ENCODE data around the gene ALK.

Gene ALK

DNA sequence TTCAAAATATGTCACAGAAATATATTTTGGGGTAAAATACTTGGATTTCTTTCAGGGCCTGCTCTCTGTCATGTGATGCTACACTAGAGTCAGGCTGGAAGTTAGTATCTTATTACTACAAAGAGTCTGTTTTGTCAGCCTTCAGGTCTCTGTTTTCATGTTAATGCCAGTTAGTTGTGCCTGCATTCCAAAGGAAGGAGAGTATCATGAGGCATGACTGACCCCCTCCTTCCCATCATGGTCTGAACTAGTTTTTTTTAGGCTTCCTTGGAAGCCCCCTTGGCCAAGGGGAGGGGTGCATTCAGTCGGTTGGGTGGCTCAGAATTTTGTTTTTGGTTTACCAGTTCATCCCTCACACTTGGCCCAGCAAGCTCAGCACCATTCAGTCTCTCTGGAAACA is 318.0 kb downstream of the ALK start:
- no peak for DNase-seq

DNA sequence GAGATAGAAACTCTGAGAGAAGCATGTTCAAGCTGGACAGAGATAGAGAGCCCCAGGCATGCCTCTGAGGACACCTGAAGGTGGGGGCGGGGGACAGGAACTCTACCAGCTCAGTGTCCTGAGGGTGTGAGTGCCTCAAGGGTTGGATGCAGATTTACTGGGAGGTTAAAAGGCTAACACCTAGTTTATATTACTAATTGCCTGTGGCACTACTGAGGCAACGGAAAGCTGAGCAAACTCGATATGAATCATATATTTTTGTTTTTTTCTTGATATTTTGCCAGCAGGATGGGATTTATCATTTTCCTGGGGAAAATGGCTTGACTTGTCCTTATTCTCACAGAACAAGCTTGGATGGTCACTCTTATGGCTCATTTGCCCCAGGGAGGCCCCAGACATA is 319.5 kb downstream of the ALK start:
- no peak for DNase-seq

DNA sequence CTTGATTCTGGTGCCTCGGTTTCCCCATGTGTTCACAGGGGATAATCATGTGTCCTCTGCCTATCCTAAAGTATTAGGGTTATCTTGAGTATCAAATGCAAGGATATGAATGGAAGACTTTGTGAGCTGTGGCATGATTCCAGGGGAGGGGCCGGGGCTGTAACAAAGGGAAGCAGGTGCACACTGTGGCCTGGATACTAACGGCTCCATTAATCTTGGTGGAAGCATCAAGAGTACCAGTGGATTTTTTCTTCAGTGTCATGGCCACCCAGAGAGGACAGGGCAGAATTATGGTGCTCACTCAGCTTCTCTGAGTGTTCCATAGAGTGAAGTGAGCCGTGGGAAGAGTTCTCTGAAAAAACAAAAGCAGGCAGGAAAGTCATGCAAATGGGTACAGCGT is 320.1 kb downstream of the ALK start:
- DNase-seq, result no peak

DNA sequence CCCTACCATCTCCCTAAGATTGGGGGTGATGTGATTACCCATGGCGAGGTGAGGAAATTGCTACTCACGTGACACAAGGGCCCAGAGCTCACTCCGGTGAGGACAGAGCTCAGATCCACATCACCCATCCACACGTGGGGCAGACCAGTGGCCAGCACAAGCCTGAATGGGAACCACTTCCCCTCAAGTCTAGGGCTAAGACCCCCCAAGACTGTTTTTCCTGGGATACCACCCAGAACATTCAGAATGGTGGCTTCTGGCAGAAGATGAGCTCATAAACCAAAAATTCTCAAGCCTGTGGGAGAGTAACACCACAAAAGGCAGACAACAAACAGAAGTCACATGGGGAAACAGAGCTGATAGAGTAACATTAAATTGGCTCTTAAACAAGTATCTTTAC is 321.4 kb downstream of the ALK start:
- DNase-seq, result no peak

DNA sequence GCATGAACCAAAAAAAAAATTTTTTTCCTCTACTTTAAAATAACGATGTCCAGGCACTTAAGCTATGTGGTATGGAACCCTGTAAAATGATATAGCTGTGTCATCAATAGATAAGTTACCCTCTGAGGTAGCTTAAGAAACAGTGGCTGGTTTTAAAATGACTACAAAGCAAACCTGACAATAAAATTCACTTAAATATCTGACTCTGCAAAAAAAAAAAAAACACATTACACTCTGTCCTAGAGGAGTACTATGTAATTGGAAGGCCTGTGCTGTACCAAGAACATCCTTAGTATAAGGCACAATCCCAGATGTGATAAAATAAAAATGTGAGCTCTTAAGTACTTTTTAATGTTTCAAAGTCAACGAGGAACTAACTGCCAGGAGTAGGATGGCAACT is 322.4 kb downstream of the ALK start:
- no peak for DNase-seq

DNA sequence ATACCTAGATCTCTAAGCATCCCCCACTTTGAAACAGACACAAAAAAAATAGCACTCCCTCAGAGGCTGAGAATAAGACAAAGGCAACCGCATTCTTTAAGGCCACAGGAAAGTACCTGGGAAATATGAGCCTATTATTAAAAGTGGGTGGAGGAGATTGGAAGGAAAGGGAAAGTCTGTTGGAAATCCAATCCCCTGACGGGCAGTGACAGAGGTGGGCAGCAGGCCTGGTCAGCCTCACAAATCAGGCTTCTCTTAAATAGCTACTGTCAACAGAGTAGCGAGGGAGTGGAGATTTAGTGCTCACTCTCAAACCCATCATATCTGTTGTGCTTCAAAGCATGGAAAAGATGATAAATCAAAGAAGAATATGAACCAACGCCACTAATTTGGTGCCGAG is 324.4 kb downstream of the ALK start:
- DNase-seq, result no peak

DNA sequence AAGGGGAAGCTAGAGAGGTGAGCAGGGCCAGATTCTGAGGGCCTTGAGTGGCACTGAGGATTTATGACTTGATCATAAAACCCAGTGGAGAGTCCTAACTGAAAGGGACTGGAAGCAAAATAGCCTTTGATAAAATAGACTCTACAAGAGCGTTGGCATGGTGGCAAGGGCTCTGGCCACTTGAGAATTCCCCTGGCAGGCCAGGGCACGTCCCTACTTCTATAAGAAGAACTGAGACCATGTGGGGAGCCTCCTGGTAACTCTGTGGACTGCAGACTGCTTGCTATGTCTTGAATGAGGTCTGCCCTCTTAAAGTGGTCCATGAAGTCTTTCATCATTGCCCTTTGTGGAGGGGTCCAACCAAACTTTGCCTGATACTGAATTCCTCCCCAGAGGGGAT is 324.8 kb downstream of the ALK start:
- DNase-seq, result no peak

DNA sequence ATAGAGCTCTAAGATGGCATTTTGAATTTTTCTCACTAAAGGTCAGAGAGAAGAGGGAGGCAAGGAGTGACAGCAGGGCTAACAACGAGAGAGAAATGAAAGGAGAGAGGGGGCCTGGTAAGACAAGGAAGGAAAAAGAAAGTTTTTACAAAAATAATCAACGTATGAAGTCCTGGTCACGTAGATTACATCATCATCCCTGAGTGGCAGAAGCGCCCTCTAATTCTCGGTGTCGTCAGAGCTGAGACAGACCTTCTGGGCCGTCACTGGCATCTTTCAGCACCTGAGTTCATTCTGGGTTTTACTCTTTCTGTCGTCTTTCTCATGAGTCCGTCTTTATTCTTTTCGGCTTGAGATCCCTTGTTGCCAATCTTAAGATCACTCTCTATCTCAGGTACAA is 329.8 kb downstream of the ALK start:
- no peak for DNase-seq

DNA sequence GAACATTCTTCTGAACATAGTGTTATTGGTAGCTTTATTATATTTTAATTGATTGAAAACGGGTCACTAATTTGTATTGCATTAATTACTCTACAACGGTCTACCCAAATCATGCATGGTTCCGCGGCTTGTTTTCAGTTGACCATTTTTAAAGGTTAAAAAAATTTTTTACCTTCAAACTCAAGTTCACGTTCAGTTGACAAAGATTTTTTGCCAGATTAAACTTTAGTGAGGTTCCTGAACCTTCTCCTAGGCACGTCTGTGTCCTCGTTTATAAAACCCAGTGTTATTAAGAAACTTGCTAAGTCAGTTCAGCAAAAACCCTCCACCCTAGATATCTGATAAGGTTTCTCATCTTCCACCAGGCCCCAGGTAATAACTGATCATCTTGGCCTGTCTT is 331.2 kb downstream of the ALK start:
- no peak for DNase-seq

DNA sequence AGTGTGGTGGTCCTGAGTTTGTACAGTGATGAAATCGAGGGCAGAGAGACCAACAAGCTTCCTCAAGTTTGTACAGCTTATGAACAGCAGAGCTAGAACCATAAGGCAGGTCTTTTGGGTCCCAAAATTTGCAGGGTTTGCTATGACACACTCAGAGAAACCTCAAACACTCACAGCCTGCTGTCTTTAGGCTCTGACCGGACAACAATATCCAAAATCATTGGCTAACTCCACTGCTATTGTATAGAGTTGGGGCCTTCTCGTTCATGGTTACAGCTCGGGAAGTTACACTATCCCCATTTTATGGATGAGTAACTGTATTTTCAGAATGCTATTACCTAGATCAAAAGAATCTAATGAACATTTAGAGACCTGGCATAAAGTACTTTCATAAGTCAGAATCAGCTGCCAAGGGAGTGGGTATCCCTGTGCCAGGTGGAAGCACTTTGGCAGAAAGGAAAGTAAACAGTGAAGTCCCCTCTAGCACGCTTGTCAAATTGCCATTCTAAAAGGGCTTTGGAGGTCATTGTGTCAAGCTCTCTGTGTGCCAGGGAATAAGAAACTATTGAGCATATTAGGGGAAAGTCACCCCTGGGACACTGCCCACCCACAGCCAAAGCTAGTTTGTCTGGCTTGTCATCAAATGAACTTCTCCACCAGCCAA is 331.8 kb downstream of the ALK start:
- DNase-seq, result no peak

DNA sequence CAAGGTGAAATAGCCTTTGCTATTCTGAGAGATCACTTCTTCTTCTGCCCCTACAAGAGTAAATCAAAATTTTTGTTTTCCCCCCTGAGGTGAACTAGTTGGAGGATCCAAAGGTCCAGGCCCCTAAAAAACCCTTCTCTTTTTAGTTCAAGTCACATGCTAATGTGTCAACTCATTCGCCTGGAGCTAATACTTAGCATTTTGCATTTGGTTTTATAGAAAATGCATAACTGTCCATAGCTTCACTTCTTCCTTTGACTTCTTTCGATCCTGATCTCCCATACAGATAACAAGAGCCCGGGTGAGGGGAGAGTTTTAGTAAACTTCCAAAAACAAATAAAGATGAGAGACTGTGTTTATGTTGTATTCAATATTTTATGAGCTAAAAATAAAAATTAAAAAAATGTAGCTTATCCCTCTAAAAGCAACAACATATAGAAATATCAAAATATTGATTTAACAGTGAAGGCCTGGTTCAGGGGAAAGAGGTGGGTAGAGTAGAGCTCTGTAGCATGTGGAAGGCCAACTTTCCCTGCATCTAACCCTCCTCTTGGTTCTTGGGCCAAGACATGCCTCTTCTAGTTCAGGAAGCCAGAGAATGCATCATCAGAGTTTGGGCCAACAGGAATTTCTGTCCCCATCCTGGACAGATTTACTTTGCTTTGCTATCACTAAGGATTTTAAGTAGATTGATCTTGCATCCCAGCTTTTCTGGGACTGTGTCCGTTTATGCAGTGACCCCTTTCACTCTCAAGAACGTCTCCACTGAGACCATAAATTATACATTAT is 333.8 kb downstream of the ALK start:
- no peak for DNase-seq

DNA sequence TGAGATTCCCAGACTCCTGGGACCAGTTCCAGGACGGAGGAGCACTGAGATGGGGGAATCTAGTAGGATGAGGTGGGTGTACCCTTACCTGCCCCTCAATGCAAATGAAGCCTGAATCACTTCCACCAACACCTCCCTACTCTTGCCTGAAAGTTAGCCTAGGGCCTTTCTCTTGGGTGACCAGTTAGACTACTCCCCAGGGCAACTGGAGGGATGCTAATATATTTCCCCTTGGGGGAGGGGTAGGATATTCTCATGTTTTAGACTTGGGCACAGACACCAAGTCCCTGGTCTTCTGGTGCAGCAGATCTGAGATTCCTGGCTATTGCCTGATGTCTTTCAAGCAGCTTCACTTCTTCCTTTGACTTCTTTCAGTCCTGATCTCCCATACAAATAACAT is 334.5 kb downstream of the ALK start:
- no peak for DNase-seq

DNA sequence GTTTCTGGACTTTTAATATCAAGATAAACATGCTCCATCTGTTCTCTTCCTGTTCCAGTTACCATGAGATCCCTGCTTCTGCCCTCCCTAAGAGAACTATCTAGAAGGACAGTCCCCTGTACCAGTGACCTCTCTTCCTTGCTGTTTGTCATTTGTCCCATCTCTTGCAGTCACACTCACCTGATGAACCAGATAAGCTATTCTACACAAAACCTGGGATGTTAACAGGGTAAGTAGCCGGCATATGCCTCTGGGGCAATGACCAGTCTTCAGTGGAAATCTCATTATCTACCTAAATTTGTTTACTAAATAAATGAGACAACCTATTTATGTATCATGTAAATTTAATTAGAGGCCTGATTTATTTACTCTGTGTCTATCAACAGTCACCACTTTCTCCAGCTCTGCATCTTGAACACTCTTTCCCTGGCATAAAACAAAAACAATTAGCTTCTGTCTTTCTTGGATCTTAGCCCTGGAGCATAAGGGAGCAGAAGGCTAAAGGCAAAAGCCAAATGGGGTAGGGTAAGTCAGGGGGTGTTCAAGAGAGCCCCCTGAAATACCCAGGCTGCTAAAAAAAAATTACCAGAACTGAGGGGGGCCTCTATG is 337.7 kb downstream of the ALK start:
- DNase-seq, result no peak

DNA sequence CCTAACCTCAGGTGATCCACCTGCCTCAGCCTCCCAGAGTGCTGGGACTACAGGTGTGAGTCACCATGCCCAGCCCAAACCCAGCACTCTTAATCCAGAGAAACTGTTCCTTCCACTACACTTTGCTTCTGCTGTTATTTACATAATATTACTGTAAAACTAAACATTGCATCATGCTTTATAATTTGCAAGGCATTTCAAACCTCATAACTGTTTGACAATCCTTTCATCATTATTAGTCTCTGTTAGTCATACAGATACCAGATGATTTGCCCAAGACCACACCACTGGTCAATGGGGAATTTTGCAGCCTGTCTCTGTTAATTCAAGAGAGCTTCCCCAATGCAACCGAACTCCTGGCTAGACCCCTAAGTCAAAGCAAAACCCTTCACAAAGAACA is 338.3 kb downstream of the ALK start:
- no peak for DNase-seq

DNA sequence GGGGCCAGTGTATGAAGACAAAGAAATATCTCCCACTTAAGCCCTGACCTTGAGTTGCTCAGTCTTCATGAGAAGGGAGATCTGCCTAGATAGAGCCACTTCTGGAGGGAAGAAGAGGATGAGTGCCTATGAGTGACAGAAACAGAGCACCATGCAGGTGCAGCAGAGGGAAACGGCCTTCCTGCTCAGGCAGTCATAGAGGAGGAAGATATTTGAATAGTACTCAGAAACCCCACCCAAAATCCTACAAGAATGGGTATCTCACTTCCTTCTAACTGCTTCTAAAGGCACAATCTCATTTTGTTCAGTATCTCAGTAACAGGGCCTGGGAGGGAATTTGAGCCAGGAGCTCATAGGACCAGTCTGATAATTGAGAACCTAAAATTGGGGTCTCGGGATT is 339.3 kb downstream of the ALK start:
- DNase-seq, result no peak

DNA sequence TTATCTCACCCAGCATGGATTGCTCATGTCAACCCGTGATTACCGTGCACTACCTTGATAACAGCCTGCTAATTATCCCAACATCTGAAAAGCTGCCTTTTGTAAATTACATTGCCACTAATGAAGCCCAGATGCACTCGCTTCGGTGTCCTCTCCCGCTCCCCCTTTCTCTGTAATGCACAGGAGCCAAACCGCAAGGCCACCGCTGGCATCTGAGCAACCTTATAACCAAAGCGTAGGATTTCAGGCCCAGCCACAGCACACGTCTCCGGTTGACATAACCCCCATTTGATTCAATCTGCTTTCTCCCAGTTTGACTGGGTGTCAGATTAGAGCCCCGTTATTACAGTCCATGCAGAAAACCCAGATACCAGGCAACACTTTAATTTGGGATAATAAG is 341.2 kb downstream of the ALK start:
- DNase-seq, result no peak

DNA sequence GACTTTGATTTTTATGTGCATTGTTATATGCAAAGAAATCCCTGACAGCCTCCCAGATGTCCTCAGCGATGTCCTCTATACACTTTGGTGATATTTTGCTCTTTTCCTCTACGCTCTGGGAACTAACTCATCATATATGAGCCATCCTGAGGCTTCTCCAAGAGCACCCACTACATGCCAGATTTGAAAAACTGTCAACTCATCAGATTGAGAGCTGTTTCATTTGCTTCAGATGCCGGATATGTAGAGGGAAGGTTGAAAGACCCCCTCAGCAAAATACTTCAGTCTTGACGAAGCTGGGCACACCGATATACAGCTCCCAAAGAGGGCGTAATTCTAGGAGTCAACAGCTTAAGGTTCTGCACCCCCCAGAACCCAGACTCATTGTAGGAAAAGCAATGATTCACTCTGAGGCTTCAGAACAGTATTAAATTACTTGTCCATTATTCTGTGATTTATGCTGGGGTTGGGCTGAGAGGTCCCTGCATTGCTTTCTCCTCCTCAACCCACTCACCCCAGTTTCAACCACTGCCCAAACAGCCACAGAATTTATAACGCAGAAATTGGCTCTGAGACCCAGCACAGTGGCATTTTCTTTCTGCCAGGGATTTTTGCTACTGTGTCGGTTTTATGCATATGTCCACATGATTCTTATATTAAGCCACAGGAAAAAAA is 341.8 kb downstream of the ALK start:
- no peak for DNase-seq

DNA sequence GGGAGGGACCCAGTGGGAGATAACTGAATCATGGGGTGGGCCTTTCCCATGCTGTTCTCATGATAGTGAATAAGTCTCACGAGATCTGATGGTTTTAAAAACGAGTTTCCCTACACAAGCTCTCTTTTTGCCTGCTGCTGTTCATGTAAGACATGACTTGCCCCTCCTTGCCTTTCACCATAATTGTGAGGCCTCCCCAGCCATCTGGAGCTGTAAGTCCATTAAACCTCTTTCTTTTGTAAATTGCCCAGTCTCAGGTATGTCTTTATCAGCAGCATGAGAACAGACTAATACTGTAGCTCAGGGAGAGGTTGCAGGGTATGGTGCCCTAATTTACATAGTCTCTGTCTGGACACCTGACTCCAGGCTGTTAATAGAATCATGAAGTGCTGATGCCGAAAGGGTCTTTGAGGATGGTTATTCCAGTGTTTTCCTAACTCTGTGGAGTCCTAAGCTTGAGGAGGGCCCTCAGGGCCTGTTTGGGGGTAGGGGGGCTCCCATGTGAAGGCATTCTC is 343.2 kb downstream of the ALK start:
- DNase-seq, result no peak

DNA sequence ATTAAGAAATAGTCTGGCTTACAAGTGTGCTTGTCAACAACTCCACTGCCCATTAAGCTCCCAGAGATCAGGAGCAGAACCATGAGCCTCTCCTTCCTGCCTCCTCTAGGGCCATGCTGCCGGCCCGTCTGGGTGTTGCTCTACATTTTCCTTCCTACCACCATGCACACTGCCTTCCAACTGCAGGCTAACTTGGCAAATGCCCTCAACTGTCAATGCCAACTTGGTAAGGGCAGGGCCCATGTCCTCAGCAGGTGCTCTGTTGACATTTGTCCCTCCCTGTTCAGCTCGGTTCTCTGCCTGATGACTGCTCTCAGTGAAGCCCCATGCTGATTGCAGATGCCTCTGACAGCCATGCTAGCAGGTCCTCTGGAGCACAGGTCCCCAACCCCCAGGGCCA is 345.2 kb downstream of the ALK start:
- DNase-seq, result no peak

DNA sequence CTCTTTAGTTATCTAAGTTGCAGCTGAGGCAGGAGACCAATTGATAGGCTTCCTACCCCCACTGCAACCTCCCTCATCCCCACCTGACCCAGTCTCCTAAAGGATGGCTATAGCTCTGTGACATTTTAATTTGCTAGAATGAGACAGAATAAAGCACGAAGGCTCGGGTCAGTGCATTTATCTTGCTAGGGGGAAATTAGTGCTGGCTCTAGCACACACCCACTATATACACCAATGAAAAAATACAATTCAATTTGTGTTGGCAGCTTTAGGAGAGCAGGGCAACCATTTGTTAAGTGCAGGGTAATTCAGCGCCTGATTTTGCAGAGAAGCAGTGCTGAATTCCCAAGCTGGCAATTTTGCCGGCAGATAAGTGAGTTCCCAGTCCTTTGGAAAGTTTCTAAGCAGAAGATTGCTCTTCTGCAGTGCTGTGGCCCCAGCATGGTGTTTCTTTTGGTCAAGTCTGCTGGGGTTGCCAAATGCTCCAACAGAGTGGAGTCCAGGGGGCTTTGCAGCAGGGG is 346.0 kb downstream of the ALK start:
- DNase-seq, result no peak

DNA sequence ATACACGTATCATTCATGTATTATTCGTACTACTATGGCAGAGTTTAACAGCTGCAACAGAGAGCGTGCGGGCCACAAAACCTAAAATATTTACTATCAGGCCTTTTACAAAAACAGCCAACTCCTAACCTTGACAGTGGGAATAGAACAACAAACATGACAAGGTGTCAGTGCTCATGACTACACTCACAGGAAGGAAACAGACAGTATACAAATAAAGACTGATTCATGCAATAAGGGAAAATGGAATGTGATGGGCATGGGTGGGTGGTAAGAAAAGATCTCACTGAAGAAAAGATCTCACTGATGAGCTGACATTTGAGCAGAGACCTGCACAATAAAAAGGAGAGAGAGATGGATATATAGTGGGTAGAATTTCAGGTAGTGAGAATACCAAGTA is 347.8 kb downstream of the ALK start:
- DNase-seq, result no peak

DNA sequence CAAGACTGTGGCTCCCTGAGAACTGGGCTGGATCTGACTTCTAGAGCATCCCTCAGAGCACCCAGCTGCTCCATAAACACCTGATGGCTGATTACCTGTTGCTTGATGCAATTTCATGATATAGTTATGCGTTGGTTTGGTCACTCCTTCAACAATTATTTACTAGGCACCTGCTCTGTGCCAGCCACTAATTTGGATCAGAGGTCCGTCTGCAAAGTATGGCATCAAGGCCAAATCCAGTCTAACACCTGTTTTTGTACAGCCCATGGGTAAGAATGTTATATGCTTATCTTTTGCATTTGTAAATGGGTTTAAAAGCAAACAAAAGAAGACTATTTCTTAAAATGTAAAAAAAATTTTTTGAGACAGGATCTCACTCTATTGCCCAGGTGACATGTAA is 348.2 kb downstream of the ALK start:
- DNase-seq, result no peak

DNA sequence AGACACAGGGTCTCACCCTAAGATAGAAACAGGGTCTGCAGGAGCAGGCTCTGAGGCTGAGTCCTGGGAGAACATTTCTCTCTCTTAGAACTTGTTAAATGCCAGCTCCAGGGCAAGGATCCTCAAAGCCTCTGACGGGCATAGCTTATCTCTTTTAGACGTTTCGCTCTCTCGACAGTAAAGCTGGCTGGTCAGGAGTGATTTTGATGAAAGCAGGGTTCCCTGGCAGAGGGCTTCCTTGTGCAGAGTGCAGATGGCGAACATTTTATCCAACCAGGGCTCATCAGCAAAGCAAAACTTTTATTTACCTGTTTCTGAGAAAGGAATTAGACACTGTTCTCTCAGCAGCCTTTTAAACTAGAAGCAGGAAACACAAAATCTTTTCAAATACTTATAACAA is 350.8 kb downstream of the ALK start:
- no peak for DNase-seq
